ENCODE data around the gene SNRNP40.

- TF ChIP-seq POLR2A (IDR thresholded peaks at IDR 0.05; ENCODE audit: low read depth, low read length) = no peak
- no peak for TF ChIP-seq TAF1 (IDR thresholded peaks at IDR 0.05; ENCODE audit: low read depth, low read length)
Observed at GRCh38 chr1:31345635-31346034, 49.0 kb upstream of the SNRNP40 start.
